Skeletal muscle satellite cell (primary cell): ENCODE measurements around the gene ZNF774.

Experiments
- H3K27me3 ChIP-seq: 2 replicates; pipeline ENCODE4 v1.7.0; 2013; ENCODE audit warnings: low read length; ENCODE audit not compliant: control insufficient read depth, insufficient read depth
- H3K36me3 ChIP-seq: 2 replicates; pipeline ENCODE4 v1.7.0; 2013; ENCODE audit warnings: mild to moderate bottlenecking, control low read depth, low read length; ENCODE audit not compliant: insufficient read depth
- H3K4me1 ChIP-seq: 2 replicates; pipeline ENCODE4 v1.7.0; 2013; ENCODE audit warnings: low read length; ENCODE audit not compliant: control insufficient read depth, insufficient read depth
- H3K4me2 ChIP-seq: 2 replicates; pipeline ENCODE4 v1.7.0; 2013; ENCODE audit warnings: mild to moderate bottlenecking, low read length
- H3K4me3 ChIP-seq: 2 replicates; pipeline ENCODE4 v1.7.0; 2013; ENCODE audit warnings: low read length
- H3K9ac ChIP-seq: 2 replicates; pipeline ENCODE4 v1.7.0; 2013; ENCODE audit warnings: mild to moderate bottlenecking, low read depth, low read length, moderate library complexity
- H3K9me3 ChIP-seq: replicated peaks from 2 replicates; pipeline ENCODE4 v1.7.0; 2013; ENCODE audit warnings: mild to moderate bottlenecking, control low read depth, low read length

The ZNF774 gene

DNA sequence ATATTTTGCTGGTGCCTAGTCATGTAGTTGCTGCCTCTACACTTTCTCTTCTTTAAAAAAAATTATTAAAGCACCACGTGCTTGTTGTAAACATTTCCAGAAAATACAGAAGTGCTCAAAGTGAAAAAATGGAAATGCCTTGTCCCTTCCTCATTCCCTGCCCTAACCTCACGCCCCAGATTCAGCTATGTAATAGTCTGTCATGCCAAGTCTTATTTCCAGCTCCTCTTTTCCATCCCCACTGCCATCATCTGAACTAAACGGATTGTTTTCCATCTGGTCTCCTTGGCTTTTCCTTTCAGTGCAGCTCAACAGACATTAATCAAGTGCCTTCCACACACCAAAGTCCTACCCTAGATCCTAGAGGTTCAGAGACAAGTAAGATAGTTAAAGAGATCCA lies 15.5 kb downstream of the ZNF774 start:
- Histone ChIP-seq H3K4me2 (no peak overlapping the region), H3K9ac (no peak overlapping the region), H3K36me3 (no peaks in the 10 kb centered on the region), H3K4me1 (peaks cover 29% of the 10 kb centered on the region), H3K9me3 (no peaks in the 10 kb centered on the region), H3K27me3 (no peaks in the 10 kb centered on the region), H3K4me3 (no peak overlapping the region)

DNA sequence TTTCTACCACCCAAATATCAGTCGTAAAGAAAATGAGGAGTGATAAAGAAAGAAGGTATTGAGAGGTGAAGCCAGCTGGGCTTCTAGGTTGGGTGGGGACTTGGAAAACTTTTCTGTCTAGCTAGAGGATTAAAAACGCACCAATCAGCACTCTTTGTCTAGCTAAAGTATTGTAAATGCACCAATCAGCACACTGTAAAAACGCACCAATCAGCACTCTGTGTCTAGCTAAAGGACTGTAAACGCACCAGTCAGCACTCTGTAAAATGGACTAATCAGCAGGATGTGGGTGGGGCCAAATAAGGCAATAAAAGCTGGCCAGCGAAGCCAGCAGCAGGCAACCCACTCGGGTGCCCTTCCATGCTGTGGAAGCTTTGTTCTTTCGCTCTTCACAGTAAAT lies 23.0 kb downstream of the ZNF774 start:
- peaks cover 5% of the 10 kb centered on the region for H3K9me3 ChIP-seq
- H3K4me2 ChIP-seq, result no peak overlapping the region
- no peak overlapping the region for H3K4me3 ChIP-seq
- H3K36me3 ChIP-seq, result no peaks in the 10 kb centered on the region
- no peaks in the 10 kb centered on the region for H3K27me3 ChIP-seq
- H3K4me1 ChIP-seq, result no peaks in the 10 kb centered on the region
- H3K9ac ChIP-seq, result no peak overlapping the region

DNA sequence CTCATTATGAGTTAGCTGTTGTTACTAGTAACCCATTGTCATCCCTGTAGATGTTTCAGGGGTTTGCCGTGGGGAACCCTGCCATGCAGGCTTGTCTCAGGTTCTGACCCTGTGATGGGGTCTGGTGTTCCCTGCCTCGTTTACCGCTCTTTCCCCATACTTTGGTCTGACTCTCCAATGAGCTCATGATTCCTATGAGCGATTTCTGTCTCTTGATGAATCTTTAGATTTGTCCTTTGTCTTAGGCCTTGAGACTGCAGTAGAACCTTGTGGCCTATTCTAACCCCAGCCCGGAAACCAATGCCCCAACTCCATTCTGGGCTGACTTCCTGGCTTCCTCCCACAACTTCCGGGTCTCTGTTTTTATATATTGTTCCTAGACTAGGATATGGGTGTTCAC lies 24.7 kb downstream of the ZNF774 start:
- Histone ChIP-seq H3K9ac (no peak overlapping the region), H3K27me3 (no peaks in the 10 kb centered on the region), H3K4me3 (no peak overlapping the region), H3K4me2 (no peak overlapping the region), H3K9me3 (peaks cover 5% of the 10 kb centered on the region), H3K36me3 (no peaks in the 10 kb centered on the region), H3K4me1 (no peaks in the 10 kb centered on the region)

DNA sequence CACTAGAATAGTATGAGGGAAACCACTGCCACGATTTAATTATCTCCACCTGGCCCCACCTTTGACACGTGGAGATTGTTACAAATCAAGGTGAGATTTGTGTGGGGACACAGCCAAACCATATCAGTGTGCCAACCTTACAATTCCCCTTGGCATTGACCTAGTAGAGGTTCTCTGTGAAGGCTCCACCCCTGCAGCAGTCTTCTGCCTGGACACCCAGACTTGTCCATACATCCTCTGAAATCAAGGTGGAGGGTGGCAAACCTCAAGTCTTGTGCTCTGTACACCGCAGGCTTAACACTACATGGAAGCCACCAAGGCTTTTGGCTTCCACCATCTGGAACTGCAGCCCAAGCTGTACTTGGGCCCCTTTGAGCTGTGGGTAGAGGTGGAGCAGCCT lies 27.2 kb downstream of the ZNF774 start:
- peaks cover 5% of the 10 kb centered on the region for H3K9me3 ChIP-seq
- no peaks in the 10 kb centered on the region for H3K27me3 ChIP-seq
- H3K4me2 ChIP-seq, result no peak overlapping the region
- H3K36me3 ChIP-seq, result no peaks in the 10 kb centered on the region
- no peaks in the 10 kb centered on the region for H3K4me1 ChIP-seq
- no peak overlapping the region for H3K4me3 ChIP-seq
- no peak overlapping the region for H3K9ac ChIP-seq

DNA sequence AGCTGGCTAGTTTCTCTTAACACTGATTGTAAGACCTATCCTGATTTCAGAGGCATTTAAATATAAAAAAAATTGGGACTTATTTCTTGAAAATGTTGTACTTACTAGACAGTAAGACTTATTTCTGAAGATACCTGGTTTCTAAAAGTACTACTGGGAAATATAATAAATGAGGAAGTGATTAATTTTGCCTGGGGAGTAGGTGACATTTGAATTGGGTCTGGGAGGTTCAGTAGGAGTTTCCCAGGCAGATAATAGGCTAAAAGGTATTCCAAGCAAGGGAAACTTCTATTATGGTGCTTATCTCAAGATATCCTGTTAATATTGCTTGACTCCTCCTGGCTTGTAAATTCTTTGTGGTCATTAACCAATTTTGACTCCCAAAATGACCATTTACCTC lies 29.4 kb downstream of the ZNF774 start:
- peaks cover 5% of the 10 kb centered on the region for H3K9me3 ChIP-seq
- no peaks in the 10 kb centered on the region for H3K36me3 ChIP-seq
- no peak overlapping the region for H3K4me3 ChIP-seq
- no peak overlapping the region for H3K9ac ChIP-seq
- no peak overlapping the region for H3K4me2 ChIP-seq
- H3K4me1 ChIP-seq, result no peaks in the 10 kb centered on the region
- no peaks in the 10 kb centered on the region for H3K27me3 ChIP-seq

DNA sequence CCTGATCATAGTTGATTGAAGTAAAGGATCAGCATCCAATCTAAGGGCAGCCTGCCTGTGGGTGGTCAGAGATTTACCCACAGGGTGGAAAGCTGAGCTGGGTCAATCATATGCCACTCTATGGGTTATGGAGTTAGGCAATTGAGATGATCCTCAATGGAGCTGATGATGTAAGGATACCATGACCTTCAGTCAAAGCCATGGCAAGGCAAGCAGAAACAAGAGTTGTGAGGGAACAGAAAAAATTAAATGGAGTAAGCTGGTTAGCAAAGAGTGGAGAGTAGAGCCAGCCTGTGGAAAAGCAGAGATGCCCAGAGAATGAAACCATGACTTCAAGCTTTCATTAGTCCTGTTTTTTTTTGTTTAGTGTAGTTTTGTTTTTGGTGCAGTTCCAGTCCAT lies 30.2 kb downstream of the ZNF774 start:
- Histone ChIP-seq H3K4me2 (no peak overlapping the region), H3K9me3 (peaks cover 5% of the 10 kb centered on the region), H3K9ac (no peak overlapping the region), H3K4me3 (no peak overlapping the region), H3K4me1 (no peaks in the 10 kb centered on the region), H3K36me3 (no peaks in the 10 kb centered on the region), H3K27me3 (no peaks in the 10 kb centered on the region)

DNA sequence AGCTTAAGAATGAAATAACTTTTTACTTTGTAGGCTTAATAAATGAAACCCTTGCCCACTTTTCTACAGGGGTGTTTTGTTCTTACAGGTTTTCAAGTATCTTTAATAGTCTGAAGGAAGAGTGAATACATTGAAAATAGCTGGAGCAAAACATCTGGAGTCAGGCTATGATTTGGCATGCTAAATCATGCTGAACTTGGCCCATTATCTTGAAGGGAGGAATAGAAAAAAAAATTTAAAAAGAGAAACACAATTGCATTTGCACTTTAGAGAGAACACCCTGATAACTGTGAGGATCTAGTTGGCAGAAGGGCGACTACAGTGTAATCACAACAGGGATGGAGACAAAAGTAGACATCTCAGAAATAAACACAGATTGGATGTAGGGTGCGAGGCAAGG lies 34.1 kb downstream of the ZNF774 start:
- Histone ChIP-seq H3K36me3 (peaks cover 8% of the 10 kb centered on the region), H3K4me1 (peaks cover 17% of the 10 kb centered on the region), H3K9ac (no peak overlapping the region)

DNA sequence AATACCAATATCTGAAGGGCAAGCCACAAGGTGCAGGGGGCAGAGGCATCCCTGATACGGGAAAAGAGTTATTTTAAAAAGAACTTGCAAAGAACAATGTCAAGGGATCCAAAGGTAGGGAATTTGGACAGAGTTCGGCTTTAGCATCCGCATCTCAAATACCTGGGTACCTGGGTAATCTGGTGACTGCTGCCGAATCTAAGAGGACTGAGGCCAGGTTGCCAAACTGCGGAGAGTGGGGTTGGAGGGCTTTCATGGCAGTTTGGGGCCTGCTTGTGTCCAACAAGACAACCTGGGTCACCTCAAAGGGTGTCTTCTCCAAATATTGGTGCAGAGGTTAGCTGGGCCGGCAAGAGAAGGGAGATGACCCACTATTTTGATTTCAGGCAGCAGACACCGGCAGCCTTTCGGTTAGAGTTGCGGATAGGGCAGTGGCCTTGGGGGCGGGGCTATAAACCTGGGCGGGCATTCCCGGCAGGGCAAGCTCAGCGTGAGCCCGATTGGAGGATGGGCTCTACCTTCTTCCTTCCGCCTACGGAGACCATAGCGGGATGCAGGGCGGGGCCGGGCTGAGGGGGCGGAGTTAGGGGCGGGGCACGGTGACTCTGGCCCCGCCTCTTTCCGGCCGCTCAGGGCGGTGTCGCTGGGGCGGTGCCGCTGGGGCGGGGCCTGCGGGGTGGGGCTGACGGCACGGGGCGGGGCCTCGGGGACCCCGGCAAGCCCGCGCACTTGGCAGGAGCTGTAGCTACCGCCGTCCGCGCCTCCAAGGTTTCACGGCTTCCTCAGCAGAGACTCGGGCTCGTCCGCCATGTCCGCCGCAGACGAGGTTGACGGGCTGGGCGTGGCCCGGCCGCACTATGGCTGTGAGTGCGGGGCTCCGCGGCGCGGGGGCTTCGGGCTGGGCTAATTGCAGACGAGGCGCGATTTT lies 35.7 kb downstream of the ZNF774 start, which contains the start of gene IQGAP1:
IQGAP1 (plus strand) TSS at position 709 of the 928 bp plus-strand sequence; CDS start at position 809, 100 bp downstream.
- H3K4me2 ChIP-seq, result peak within 1 kb of the TSS; percentile 85
- peak within 1 kb of the TSS; percentile 97 for H3K9ac ChIP-seq
- H3K9me3 ChIP-seq, result no peaks in the 10 kb centered on the region
- peaks cover 28% of the 10 kb centered on the region for H3K4me1 ChIP-seq
- H3K36me3 ChIP-seq, result peaks cover 17% of the 10 kb centered on the region
- H3K4me3 ChIP-seq, result peak within 1 kb of the TSS; percentile 93
- H3K27me3 ChIP-seq, result no peaks in the 10 kb centered on the region

More for the DNA sequence above, 34.1 kb downstream of the ZNF774 start:
- Histone ChIP-seq H3K9me3 (no peaks in the 10 kb centered on the region), H3K4me2 (no peak overlapping the region), H3K4me3 (no peak overlapping the region), H3K27me3 (no peaks in the 10 kb centered on the region)

DNA sequence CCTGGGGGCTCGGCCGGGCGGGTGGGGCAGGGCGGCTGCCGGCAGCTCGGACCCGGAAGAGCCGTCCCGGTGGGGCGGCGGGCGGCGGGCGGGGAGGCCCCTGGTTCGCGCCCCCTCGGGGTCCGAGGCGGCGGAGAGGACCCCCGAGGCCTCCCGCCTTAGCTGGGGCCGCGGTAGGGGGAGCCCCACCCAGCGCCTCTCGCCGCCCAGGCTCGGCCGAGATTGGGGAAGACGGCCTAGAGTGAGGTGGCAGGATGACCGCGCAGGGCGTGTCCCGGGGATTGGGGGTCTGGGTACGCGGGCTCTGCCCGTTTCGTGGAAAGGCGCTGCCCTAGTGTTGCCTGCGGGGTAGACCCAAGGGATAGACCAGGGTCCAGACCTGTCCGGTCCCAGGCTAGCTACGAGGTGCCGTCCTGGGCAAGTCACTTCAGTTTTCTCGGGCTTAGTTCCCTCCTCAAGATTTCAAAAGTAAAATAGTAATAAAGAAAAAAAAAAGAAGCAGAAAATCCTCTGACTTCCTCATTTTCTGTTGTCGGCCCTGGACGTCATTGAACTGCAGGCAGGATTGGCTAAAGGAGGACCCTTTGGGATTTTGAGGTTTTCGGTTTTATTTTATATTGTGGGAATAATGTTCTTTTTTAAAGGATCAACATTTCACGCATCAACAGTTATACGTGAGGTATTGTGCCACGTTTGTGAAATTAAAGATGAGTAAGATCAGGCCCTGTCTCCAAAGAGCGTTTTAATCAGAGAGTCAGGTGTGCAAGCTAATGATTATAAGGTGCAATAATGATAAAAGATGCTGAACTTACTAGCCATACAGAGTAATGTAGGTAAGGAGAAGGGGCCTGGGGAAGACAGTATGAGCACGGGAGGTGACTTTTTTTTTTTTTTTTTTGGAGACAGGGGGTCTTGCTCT lies 36.6 kb downstream of the ZNF774 start:
- Histone ChIP-seq H3K9ac (peak overlapping the region; percentile 97), H3K4me2 (peak overlapping the region; percentile 85), H3K4me3 (peak overlapping the region; percentile 93), H3K4me1 (peaks cover 28% of the 10 kb centered on the region), H3K27me3 (no peaks in the 10 kb centered on the region), H3K9me3 (no peaks in the 10 kb centered on the region), H3K36me3 (peaks cover 23% of the 10 kb centered on the region)

DNA sequence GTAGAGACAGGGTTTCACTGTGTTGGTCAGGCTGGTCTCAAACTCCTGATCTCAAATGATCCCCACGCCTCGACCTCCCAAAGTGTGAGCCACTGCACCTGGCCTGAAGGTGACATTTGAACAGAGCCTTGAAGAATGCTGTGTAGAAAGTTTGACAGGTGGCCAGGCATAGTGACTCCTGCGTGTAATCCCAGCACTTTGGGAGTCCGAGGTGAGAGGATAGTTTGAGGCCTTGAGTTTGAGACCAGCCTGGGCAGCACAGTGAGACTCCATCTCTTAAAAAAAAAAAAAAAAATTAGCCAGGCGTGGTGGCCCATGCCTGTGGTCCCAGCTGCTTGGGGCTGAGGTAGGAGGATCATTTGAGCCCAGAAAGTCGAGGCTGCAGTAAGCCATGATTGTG lies 37.4 kb downstream of the ZNF774 start:
- peaks cover 27% of the 10 kb centered on the region for H3K36me3 ChIP-seq
- H3K4me1 ChIP-seq, result peaks cover 32% of the 10 kb centered on the region
- peak overlapping the region; percentile 93 for H3K4me3 ChIP-seq
- H3K27me3 ChIP-seq, result no peaks in the 10 kb centered on the region
- peak overlapping the region; percentile 85 for H3K4me2 ChIP-seq
- H3K9ac ChIP-seq, result peak overlapping the region; percentile 97
- H3K9me3 ChIP-seq, result no peaks in the 10 kb centered on the region

DNA sequence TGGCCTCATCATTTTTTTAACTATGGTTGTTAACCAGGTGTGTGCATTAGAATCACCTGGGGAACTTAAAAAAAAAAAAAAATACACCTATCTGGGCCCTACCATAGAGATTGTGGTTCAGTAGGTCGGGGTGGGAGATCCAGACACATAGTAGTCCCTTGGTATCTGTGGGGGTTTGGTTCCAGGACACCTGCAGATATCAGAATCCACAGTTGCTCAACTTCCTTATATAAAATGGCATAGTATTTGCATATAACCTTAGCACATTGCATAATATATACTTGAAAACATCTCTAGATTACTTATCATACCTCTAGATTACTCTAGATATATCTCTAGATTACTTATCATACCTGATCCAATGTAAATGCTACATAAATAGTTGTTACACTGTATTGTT lies 41.0 kb downstream of the ZNF774 start:
- Histone ChIP-seq H3K4me1 (peaks cover 43% of the 10 kb centered on the region), H3K36me3 (peaks cover 41% of the 10 kb centered on the region)

More for the DNA sequence above, 41.0 kb downstream of the ZNF774 start:
- no peaks in the 10 kb centered on the region for H3K9me3 ChIP-seq
- H3K9ac ChIP-seq, result no peak overlapping the region
- H3K4me2 ChIP-seq, result no peak overlapping the region
- no peak overlapping the region for H3K4me3 ChIP-seq
- H3K27me3 ChIP-seq, result no peaks in the 10 kb centered on the region
